Calu3 (cell line): ENCODE results near the gene INHBA. TPM values are rescaled to one million over a fixed set of nuclear protein-coding genes. Genes with fewer than 3 reads are reported as not detected.
A peak's percentile ranks its signal among the peaks of the same experiment; 100 is the strongest.

Experiments used
- BruUV-seq: library from RNA; stranded (reverse); fragments of 400-500 nt; replicated peaks from 2 replicates; lab custom pipeline; 2021; lab: Mats Ljungman, UMichigan
- CTCF ChIA-PET: fragments of 300-600 bp; sonication (Branson Sonifier 250); formaldehyde crosslinking; loops from one replicate; lab custom pipeline; 2022; ENCODE audit warnings: antibody characterized with exemption; lab: Charles Lee
- DNase-seq: peaks from one replicate; pipeline ENCODE4 v3.0.0; 2022
- H3K27ac Mint-ChIP-seq: one replicate; pipeline ENCODE4 v1.8.0; 2022; ENCODE audit warnings: mixed read lengths; ENCODE audit not compliant: unreplicated experiment
- H3K27me3 Mint-ChIP-seq: one replicate; pipeline ENCODE4 v1.8.0; 2022; ENCODE audit warnings: mixed read lengths; ENCODE audit not compliant: unreplicated experiment
- H3K36me3 Mint-ChIP-seq: one replicate; pipeline ENCODE4 v1.8.0; 2022; ENCODE audit warnings: mild to moderate bottlenecking, moderate library complexity, mixed read lengths; ENCODE audit not compliant: insufficient read depth, unreplicated experiment
- H3K4me1 Mint-ChIP-seq: one replicate; pipeline ENCODE4 v1.8.0; 2022; ENCODE audit warnings: mild to moderate bottlenecking, low read depth, mixed read lengths; ENCODE audit not compliant: unreplicated experiment
- H3K4me3 Mint-ChIP-seq: one replicate; pipeline ENCODE4 v1.8.0; 2022; ENCODE audit warnings: mild to moderate bottlenecking, low read depth, moderate library complexity, mixed read lengths; ENCODE audit not compliant: unreplicated experiment
- H3K9me3 Mint-ChIP-seq: one replicate; pipeline ENCODE4 v1.8.0; 2022; ENCODE audit warnings: low read depth, mixed read lengths; ENCODE audit not compliant: unreplicated experiment
- intact Hi-C: fragments of 100-400 bp; cut with micrococcal nuclease; formaldehyde crosslinking; loops from one replicate; pipeline ENCODE4 v1.10.0; 2022; ENCODE audit not compliant: unreplicated experiment
- total RNA-seq: library from RNA; stranded (reverse); gene quantifications from 2 replicates; pipeline ENCODE4 v1.2.3, GENCODE V29; 2022
- TF ChIP-seq, protein P1 (sequence below): fragments of 200-600 bp; IDR thresholded peaks from one replicate; pipeline ENCODE4 v1.8.0; 2022; ENCODE audit warnings: antibody characterized with exemption; ENCODE audit not compliant: unreplicated experiment

INHBA gene
- total RNA-seq, 1 experiment from 2014 or later = 68.9 TPM

- Mint-ChIP-seq H3K27ac (peak overlapping the region; percentile 63), H3K9me3 (no peaks in the 10 kb centered on the region), H3K4me3 (no peak overlapping the region), H3K27me3 (no peaks in the 10 kb centered on the region), H3K36me3 (peaks cover 51% of the 10 kb centered on the region), H3K4me1 (peaks cover 30% of the 10 kb centered on the region)
- TF ChIP-seq, protein P1, sequence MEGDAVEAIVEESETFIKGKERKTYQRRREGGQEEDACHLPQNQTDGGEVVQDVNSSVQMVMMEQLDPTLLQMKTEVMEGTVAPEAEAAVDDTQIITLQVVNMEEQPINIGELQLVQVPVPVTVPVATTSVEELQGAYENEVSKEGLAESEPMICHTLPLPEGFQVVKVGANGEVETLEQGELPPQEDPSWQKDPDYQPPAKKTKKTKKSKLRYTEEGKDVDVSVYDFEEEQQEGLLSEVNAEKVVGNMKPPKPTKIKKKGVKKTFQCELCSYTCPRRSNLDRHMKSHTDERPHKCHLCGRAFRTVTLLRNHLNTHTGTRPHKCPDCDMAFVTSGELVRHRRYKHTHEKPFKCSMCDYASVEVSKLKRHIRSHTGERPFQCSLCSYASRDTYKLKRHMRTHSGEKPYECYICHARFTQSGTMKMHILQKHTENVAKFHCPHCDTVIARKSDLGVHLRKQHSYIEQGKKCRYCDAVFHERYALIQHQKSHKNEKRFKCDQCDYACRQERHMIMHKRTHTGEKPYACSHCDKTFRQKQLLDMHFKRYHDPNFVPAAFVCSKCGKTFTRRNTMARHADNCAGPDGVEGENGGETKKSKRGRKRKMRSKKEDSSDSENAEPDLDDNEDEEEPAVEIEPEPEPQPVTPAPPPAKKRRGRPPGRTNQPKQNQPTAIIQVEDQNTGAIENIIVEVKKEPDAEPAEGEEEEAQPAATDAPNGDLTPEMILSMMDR = no peak
- CTCF ChIA-PET = no interaction called here
- intact Hi-C loops = no loop called here
- no peak for DNase-seq
- BruUV-seq = no TSS peak
Observed at GRCh38 chr7:41688906-41689305, 14.0 kb downstream of the INHBA start.

- Mint-ChIP-seq H3K36me3 (peaks cover 44% of the 10 kb centered on the region), H3K27ac (no peak overlapping the region), H3K27me3 (no peaks in the 10 kb centered on the region), H3K9me3 (no peaks in the 10 kb centered on the region), H3K4me3 (no peak overlapping the region), H3K4me1 (peaks cover 22% of the 10 kb centered on the region)
- CTCF ChIA-PET = no interaction called here
- no peak for DNase-seq
- intact Hi-C loops = no loop called here
- BruUV-seq = no TSS peak
- TF ChIP-seq, protein P1 = no peak
Observed at GRCh38 chr7:41688012-41688625, 14.8 kb downstream of the INHBA start.

DNA sequence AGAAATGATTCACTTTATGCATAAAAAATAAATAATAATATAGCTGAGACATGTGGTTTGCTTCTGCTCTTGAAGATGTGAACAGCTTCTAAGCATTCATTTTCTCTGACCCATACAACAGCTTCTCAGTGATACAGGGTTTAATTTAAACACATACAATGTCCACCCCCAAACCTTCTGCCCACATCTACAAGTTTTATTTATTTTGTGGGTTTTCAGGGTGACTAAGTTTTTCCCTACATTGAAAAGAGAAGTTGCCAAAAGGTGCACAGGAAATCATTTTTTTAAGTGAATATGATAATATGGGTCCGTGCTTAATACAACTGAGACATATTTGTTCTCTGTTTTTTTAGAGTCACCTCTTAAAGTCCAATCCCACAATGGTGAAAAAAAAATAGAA, 17.2 kb downstream of the INHBA start:
- Mint-ChIP-seq H3K9me3 (no peaks in the 10 kb centered on the region), H3K36me3 (peaks cover 33% of the 10 kb centered on the region), H3K4me3 (no peak overlapping the region), H3K27me3 (no peaks in the 10 kb centered on the region), H3K27ac (no peak overlapping the region), H3K4me1 (no peaks in the 10 kb centered on the region)
- CTCF ChIA-PET = no interaction called here
- no TSS peak for BruUV-seq
- TF ChIP-seq, protein P1 = no peak
- intact Hi-C loops = no loop called here
- DNase-seq = no peak

GRCh38 chr7:41682422-41682821, 20.5 kb downstream of the INHBA start:
- no peaks in the 10 kb centered on the region for H3K27me3 Mint-ChIP-seq
- BruUV-seq = no TSS peak

More at GRCh38 chr7:41682422-41682821, 20.5 kb downstream of the INHBA start:
- intact Hi-C loops = no loop called here
- no peaks in the 10 kb centered on the region for H3K9me3 Mint-ChIP-seq
- H3K27ac Mint-ChIP-seq = no peak overlapping the region
- no peak for DNase-seq
- H3K36me3 Mint-ChIP-seq = peaks cover 15% of the 10 kb centered on the region
- no peaks in the 10 kb centered on the region for H3K4me1 Mint-ChIP-seq
- CTCF ChIA-PET = no interaction called here
- TF ChIP-seq, protein P1 = no peak
- no peak overlapping the region for H3K4me3 Mint-ChIP-seq
